Naive thymus-derived CD4-positive, alpha-beta T cell (primary cell): ENCODE data around the gene NELL2. TPM values are rescaled to one million over a fixed set of nuclear protein-coding genes. Genes with fewer than 3 reads are reported as not detected.

Source experiments
- ATAC-seq: fragments of 150-1000 bp; cut with Tn5 transposase; 2 replicates; pipeline ENCODE4 v1.10.0; 2021; ENCODE audit warnings: mild to moderate bottlenecking, moderate library complexity
- CTCF ChIA-PET: fragments of 350-600 bp; sonication (Branson Sonifier 250); formaldehyde crosslinking; loops from one replicate; lab custom pipeline; 2021; ENCODE audit warnings: antibody characterized with exemption; lab: Charles Lee
- POLR2A ChIA-PET: fragments of 350-600 bp; sonication (Branson Sonifier 250); formaldehyde crosslinking; loops from one replicate; lab custom pipeline; 2021; ENCODE audit warnings: antibody characterized with exemption, inconsistent platforms; lab: Charles Lee
- DNase-seq, 9 donors: peaks; one replicate each; pipeline versions ENCODE4 v3.0.0 to v3.0.0-alpha.2; 2020 to 2022; ENCODE audit warnings: mixed read lengths in 1 of 9
- H3K27ac ChIP-seq: one replicate; pipeline ENCODE4 v1.7.0; 2013; ENCODE audit warnings: mild to moderate bottlenecking, low read depth, low read length, moderate library complexity
- H3K27me3 ChIP-seq, 2 donors: one replicate each; pipeline ENCODE4 v1.7.0; 2013; ENCODE audit warnings: low read length in 2 of 2, mild to moderate bottlenecking in 2 of 2, moderate library complexity in 2 of 2; ENCODE audit not compliant: control insufficient read depth in 2 of 2, insufficient read depth in 2 of 2
- H3K36me3 ChIP-seq, 3 experiments: 1 replicate in 2 of 3; 2 replicates in 1 of 3; pipeline ENCODE4 v1.7.0; 2013; ENCODE audit warnings: low read length in 3 of 3, mild to moderate bottlenecking in 3 of 3, moderate library complexity in 1 of 3; ENCODE audit not compliant: insufficient read depth in 3 of 3, control insufficient read depth in 2 of 3
- H3K4me1 ChIP-seq, 2 donors: one replicate each; pipeline ENCODE4 v1.7.0; 2013; ENCODE audit warnings: low read length in 2 of 2, mild to moderate bottlenecking in 2 of 2, moderate library complexity in 1 of 2; ENCODE audit not compliant: control insufficient read depth in 2 of 2, insufficient read depth in 2 of 2
- H3K4me3 ChIP-seq: 2 replicates; pipeline ENCODE4 v1.7.0; 2013; ENCODE audit warnings: mild to moderate bottlenecking, low read length
- H3K9me3 ChIP-seq, 3 experiments: 1 replicate in 2 of 3; 2 replicates in 1 of 3; pipeline ENCODE4 v1.7.0; 2013; ENCODE audit warnings: low read length in 3 of 3; ENCODE audit not compliant: control insufficient read depth in 2 of 3
- H3K27ac Mint-ChIP-seq, 9 donors: one replicate each; pipeline ENCODE4 v1.8.0; 2020 to 2022; ENCODE audit warnings: mixed read lengths in 9 of 9, mild to moderate bottlenecking in 8 of 9, moderate library complexity in 5 of 9, inconsistent platforms in 2 of 9
- H3K27me3 Mint-ChIP-seq, 5 donors: one replicate each; pipeline ENCODE4 v1.8.0; 2021 to 2022; ENCODE audit warnings: mixed read lengths in 5 of 5, mild to moderate bottlenecking in 1 of 5
- H3K36me3 Mint-ChIP-seq, 5 donors: one replicate each; pipeline ENCODE4 v1.8.0; 2020 to 2022; ENCODE audit warnings: mixed read lengths in 5 of 5, mild to moderate bottlenecking in 3 of 5, inconsistent platforms in 1 of 5
- H3K4me1 Mint-ChIP-seq, 7 donors: one replicate each; pipeline ENCODE4 v1.8.0; 2020 to 2022; ENCODE audit warnings: mixed read lengths in 7 of 7, mild to moderate bottlenecking in 3 of 7, inconsistent platforms in 1 of 7
- H3K4me3 Mint-ChIP-seq, 10 donors: one replicate each; pipeline ENCODE4 v1.8.0; 2020 to 2022; ENCODE audit warnings: mild to moderate bottlenecking in 10 of 10, mixed read lengths in 10 of 10, moderate library complexity in 6 of 10, inconsistent platforms in 2 of 10
- H3K9me3 Mint-ChIP-seq, 11 donors: one replicate each; pipeline ENCODE4 v1.8.0; 2020 to 2022; ENCODE audit warnings: mixed read lengths in 11 of 11, mild to moderate bottlenecking in 4 of 11, inconsistent platforms in 1 of 11, moderate library complexity in 1 of 11
- intact Hi-C, 2 donors: fragments of 100-400 bp; cut with micrococcal nuclease; formaldehyde crosslinking; loops; one replicate each; pipeline ENCODE4 v1.15.1; 2023
- polyA plus RNA-seq, 2 donors: library from polyadenylated mRNA; unstranded; fragments of 300-500 nt; fragmentation: Illumina TruSeq; gene quantifications; one replicate each; pipeline ENCODE4 v1.2.3, GENCODE V29; 2021
- total RNA-seq, 6 experiments: library from RNA in 5 of 6; stranded (reverse) in 5 of 6; gene quantifications; 1 replicate in 5 of 6; 2 replicates in 1 of 6; pipeline ENCODE4 v1.2.3 and lab custom pipeline; 2021 to 2026

The NELL2 gene
- total and polyA plus RNA-seq, 7 experiments from 2014 or later: 60.9 to 414 (median 228) TPM

- H3K4me3 Mint-ChIP-seq: no peak overlapping the region
Measured at GRCh38 chr12:44616402-44616801, 259.7 kb downstream of the NELL2 start.

GRCh38 chr12:44611538-44611937 is 264.6 kb downstream of the NELL2 start:
- Mint-ChIP-seq H3K27me3 (no peaks in the 10 kb centered on the region), H3K27ac (peak overlapping the region in 1 of 9 donors; percentile 28), H3K4me3 (no peak overlapping the region), H3K4me1 (peaks cover 0 to 2% (median 0%) of the 10 kb centered on the region in 7 donors), H3K9me3 (peaks cover 0 to 2% (median 0%) of the 10 kb centered on the region in 11 donors), H3K36me3 (peaks cover 7 to 43% (median 23%) of the 10 kb centered on the region in 5 donors)
- no peak overlapping the region for H3K4me3 ChIP-seq
- no peaks in the 10 kb centered on the region for H3K4me1 ChIP-seq
- ATAC-seq (no peak), DNase-seq (no peak)
- no peaks in the 10 kb centered on the region for H3K9me3 ChIP-seq
- POLR2A ChIA-PET: no interaction called here
- H3K27me3 ChIP-seq: no peaks in the 10 kb centered on the region
- CTCF ChIA-PET: no interaction called here
- intact Hi-C loops: no loop called here
- H3K36me3 ChIP-seq: peaks cover 0 to 31% (median 3%) of the 10 kb centered on the region in 3 experiments
- H3K27ac ChIP-seq: no peak overlapping the region

More at GRCh38 chr12:44616402-44616801, 259.7 kb downstream of the NELL2 start:
- intact Hi-C loops: no loop called here
- DNase-seq: no peak
- no peak for ATAC-seq
- ChIA-PET POLR2A (no interaction called here), CTCF (no interaction called here)
- H3K4me1 ChIP-seq: no peaks in the 10 kb centered on the region
- no peak overlapping the region for H3K4me3 ChIP-seq
- H3K27me3 ChIP-seq: no peaks in the 10 kb centered on the region
- Mint-ChIP-seq H3K9me3 (no peaks in the 10 kb centered on the region), H3K27ac (peak overlapping the region in 1 of 9 donors; percentile 67), H3K36me3 (peaks cover 0 to 12% (median 3%) of the 10 kb centered on the region in 5 donors), H3K4me1 (peaks cover 0 to 7% (median 4%) of the 10 kb centered on the region in 7 donors), H3K27me3 (no peaks in the 10 kb centered on the region)
- H3K36me3 ChIP-seq: no peaks in the 10 kb centered on the region
- no peak overlapping the region for H3K27ac ChIP-seq
- H3K9me3 ChIP-seq: no peaks in the 10 kb centered on the region

- intact Hi-C loops: no loop called here
- H3K36me3 Mint-ChIP-seq: peaks cover 6 to 57% (median 19%) of the 10 kb centered on the region in 5 donors
Measured at GRCh38 chr12:44603701-44604100, 272.4 kb downstream of the NELL2 start.

GRCh38 chr12:44592626-44593025 is 283.5 kb downstream of the NELL2 start:
- Mint-ChIP-seq H3K4me3 (no peak overlapping the region), H3K4me1 (peaks cover 0 to 10% (median 3%) of the 10 kb centered on the region in 7 donors), H3K9me3 (peaks cover 0 to 7% (median 0%) of the 10 kb centered on the region in 11 donors), H3K36me3 (peaks cover 0 to 44% (median 8%) of the 10 kb centered on the region in 5 donors), H3K27ac (peak overlapping the region in 2 of 9 donors; percentile 8 to 35), H3K27me3 (no peaks in the 10 kb centered on the region)
- ATAC-seq (no peak), DNase-seq (no peak)
- POLR2A ChIA-PET: interaction anchor here (0.6 kb wide), 1 partner anchor 45 kb away, joined by 3 read pairs; no protein-coding TSS in a partner anchor
- H3K4me3 ChIP-seq: no peak overlapping the region
- H3K27me3 ChIP-seq: no peaks in the 10 kb centered on the region
- H3K27ac ChIP-seq: no peak overlapping the region
- H3K9me3 ChIP-seq: no peaks in the 10 kb centered on the region
- intact Hi-C loops: no loop called here
- CTCF ChIA-PET: no interaction called here
- no peaks in the 10 kb centered on the region for H3K36me3 ChIP-seq
- H3K4me1 ChIP-seq: no peaks in the 10 kb centered on the region

More at GRCh38 chr12:44603701-44604100, 272.4 kb downstream of the NELL2 start:
- no peak for ATAC-seq
- H3K4me1 ChIP-seq: no peaks in the 10 kb centered on the region
- Mint-ChIP-seq H3K27ac (peak overlapping the region in 2 of 9 donors; percentile 4 to 43), H3K27me3 (no peaks in the 10 kb centered on the region), H3K4me1 (peaks cover 0 to 10% (median 0%) of the 10 kb centered on the region in 7 donors), H3K4me3 (no peak overlapping the region), H3K9me3 (peaks cover 0 to 2% (median 0%) of the 10 kb centered on the region in 11 donors)
- no peaks in the 10 kb centered on the region for H3K27me3 ChIP-seq
- ChIA-PET POLR2A (no interaction called here), CTCF (no interaction called here)
- no peak for DNase-seq
- H3K27ac ChIP-seq: no peak overlapping the region
- H3K4me3 ChIP-seq: no peak overlapping the region
- peaks cover 0 to 13% (median 7%) of the 10 kb centered on the region in 3 experiments for H3K36me3 ChIP-seq
- H3K9me3 ChIP-seq: no peaks in the 10 kb centered on the region

- Histone ChIP-seq H3K9me3 (no peaks in the 10 kb centered on the region), H3K36me3 (no peaks in the 10 kb centered on the region), H3K27me3 (no peaks in the 10 kb centered on the region), H3K27ac (no peak overlapping the region), H3K4me3 (no peak overlapping the region), H3K4me1 (no peaks in the 10 kb centered on the region)
- no peak for ATAC-seq
- peak overlapping the region in 4 of 9 donors; percentile 4 to 59 (median 17) for H3K27ac Mint-ChIP-seq
- peaks cover 0 to 48% (median 12%) of the 10 kb centered on the region in 5 donors for H3K36me3 Mint-ChIP-seq
- ChIA-PET POLR2A (no interaction called here), CTCF (no interaction called here)
- no peaks in the 10 kb centered on the region for H3K27me3 Mint-ChIP-seq
- no peak overlapping the region for H3K4me3 Mint-ChIP-seq
- intact Hi-C loops: no loop called here
- peaks cover 0 to 10% (median 3%) of the 10 kb centered on the region in 7 donors for H3K4me1 Mint-ChIP-seq
- DNase-seq: no peak
- H3K9me3 Mint-ChIP-seq: peaks cover 0 to 7% (median 0%) of the 10 kb centered on the region in 11 donors
Measured at GRCh38 chr12:44589697-44590096, 286.4 kb downstream of the NELL2 start.

- ATAC-seq (no peak), DNase-seq (no peak)
- Mint-ChIP-seq H3K4me3 (no peak overlapping the region), H3K9me3 (peaks cover 0 to 7% (median 0%) of the 10 kb centered on the region in 11 donors), H3K27me3 (no peaks in the 10 kb centered on the region), H3K27ac (no peak overlapping the region), H3K36me3 (peaks cover 3 to 41% (median 8%) of the 10 kb centered on the region in 5 donors), H3K4me1 (peaks cover 0 to 10% (median 3%) of the 10 kb centered on the region in 7 donors)
- no peaks in the 10 kb centered on the region for H3K9me3 ChIP-seq
- POLR2A ChIA-PET: interaction anchor here (0.6 kb wide), 1 partner anchor 82 kb away, joined by 3 read pairs; no protein-coding TSS in a partner anchor
- intact Hi-C loops: no loop called here
- CTCF ChIA-PET: no interaction called here
- H3K4me3 ChIP-seq: no peak overlapping the region
- no peak overlapping the region for H3K27ac ChIP-seq
- no peaks in the 10 kb centered on the region for H3K4me1 ChIP-seq
- no peaks in the 10 kb centered on the region for H3K27me3 ChIP-seq
- peaks cover 0 to 4% (median 0%) of the 10 kb centered on the region in 3 experiments for H3K36me3 ChIP-seq
Measured at GRCh38 chr12:44588651-44589050, 287.5 kb downstream of the NELL2 start.

GRCh38 chr12:44584625-44585024 is 291.5 kb downstream of the NELL2 start:
- no peak for ATAC-seq
- H3K4me1 Mint-ChIP-seq: peaks cover 0 to 4% (median 0%) of the 10 kb centered on the region in 7 donors
- H3K36me3 Mint-ChIP-seq: peaks cover 4 to 32% (median 8%) of the 10 kb centered on the region in 5 donors
- Histone ChIP-seq H3K27ac (no peak overlapping the region), H3K27me3 (no peaks in the 10 kb centered on the region), H3K4me3 (no peak overlapping the region), H3K4me1 (no peaks in the 10 kb centered on the region), H3K9me3 (no peaks in the 10 kb centered on the region), H3K36me3 (peaks cover 0 to 4% (median 0%) of the 10 kb centered on the region in 3 experiments)
- no peak overlapping the region for H3K27ac Mint-ChIP-seq
- POLR2A ChIA-PET: no interaction called here
- CTCF ChIA-PET: no interaction called here
- H3K4me3 Mint-ChIP-seq: no peak overlapping the region
- intact Hi-C loops: no loop called here
- H3K9me3 Mint-ChIP-seq: no peaks in the 10 kb centered on the region
- DNase-seq: no peak
- no peaks in the 10 kb centered on the region for H3K27me3 Mint-ChIP-seq
